Measurements from ENCODE around the gene FANK1.

GRCh38 chr10:125926247-125926646 is 29.9 kb downstream of the FANK1 start:
- no peak for TF ChIP-seq GATA2 (IDR thresholded peaks at IDR 0.05; ENCODE audit: low read depth, low read length)
- no peak for TF ChIP-seq GATA3 (IDR thresholded peaks at IDR 0.05; ENCODE audit: low read depth, low read length)

Measured in SH-SY5Y (cell line).